Left forelimb (tissue), 1 donor: ENCODE measurements around the gene C16orf89.

Experiments used
- DNase-seq: peaks from one replicate; pipeline ENCODE4 v3.0.0-alpha.2; 2018; ENCODE audit warnings: low spot score

C16orf89 gene

GRCh38 chr16:5028950-5029475 lies 36.7 kb downstream of the C16orf89 start:
- DNase-seq: no peak

GRCh38 chr16:5027575-5028235 lies 38.1 kb downstream of the C16orf89 start:
- DNase-seq: no peak

GRCh38 chr16:5027086-5027485 lies 38.7 kb downstream of the C16orf89 start:
- DNase-seq: no peak

GRCh38 chr16:5026664-5027063 lies 39.1 kb downstream of the C16orf89 start:
- DNase-seq: no peak

- DNase-seq: no peak
Observed at GRCh38 chr16:5025171-5025632, 40.6 kb downstream of the C16orf89 start.

GRCh38 chr16:5024632-5025031 lies 41.1 kb downstream of the C16orf89 start:
- no peak for DNase-seq

- no peak for DNase-seq
Observed at GRCh38 chr16:5022521-5022920, 43.2 kb downstream of the C16orf89 start.

GRCh38 chr16:5020551-5020950 lies 45.2 kb downstream of the C16orf89 start:
- DNase-seq: no peak

- DNase-seq: no peak
Observed at GRCh38 chr16:5019775-5020174, 46.0 kb downstream of the C16orf89 start.

GRCh38 chr16:5018793-5019192 lies 47.0 kb downstream of the C16orf89 start:
- no peak for DNase-seq

GRCh38 chr16:5017678-5017969 lies 48.1 kb downstream of the C16orf89 start:
- DNase-seq: no peak

GRCh38 chr16:5016967-5017677 lies 48.6 kb downstream of the C16orf89 start:
- DNase-seq: no peak

- no peak for DNase-seq
Observed at GRCh38 chr16:5015887-5016286, 49.9 kb downstream of the C16orf89 start.

- DNase-seq: no peak
Observed at GRCh38 chr16:5015351-5015750, 50.4 kb downstream of the C16orf89 start.

GRCh38 chr16:5012887-5013286 lies 52.9 kb downstream of the C16orf89 start:
- DNase-seq: no peak

GRCh38 chr16:5011637-5012036 lies 54.1 kb downstream of the C16orf89 start:
- DNase-seq: no peak

- no peak for DNase-seq
Observed at GRCh38 chr16:5010576-5011329, 55.0 kb downstream of the C16orf89 start.

- DNase-seq: no peak
Observed at GRCh38 chr16:5008311-5008731, 57.4 kb downstream of the C16orf89 start.

GRCh38 chr16:5007256-5007655 lies 58.5 kb downstream of the C16orf89 start:
- no peak for DNase-seq

GRCh38 chr16:5006348-5007193 lies 59.2 kb downstream of the C16orf89 start:
- DNase-seq: no peak

- no peak for DNase-seq
Observed at GRCh38 chr16:5005916-5006315, 59.8 kb downstream of the C16orf89 start.

- no peak for DNase-seq
Observed at GRCh38 chr16:5004311-5004710, 61.4 kb downstream of the C16orf89 start.
